ENCODE measurements around the gene SOBP. TPM values are rescaled to one million over a fixed set of nuclear protein-coding genes. Genes with fewer than 3 reads are reported as not detected.

SOBP gene
- polyA plus RNA-seq, 4 donors: 10.4 to 17.6 (median 14.2) TPM

GRCh38 chr6:107673076-107673494 is 183.2 kb downstream of the SOBP start:
- DNase-seq (ENCODE audit: low read depth in 4 of 4, low spot score in 2 of 4): no peak

- DNase-seq (ENCODE audit: low read depth in 4 of 4, low spot score in 2 of 4): peak in 3 of 4 donors; percentile 71 to 86 (median 84)
Observed at GRCh38 chr6:107674995-107675738, 185.2 kb downstream of the SOBP start.

GRCh38 chr6:107676042-107676441 is 186.1 kb downstream of the SOBP start:
- DNase-seq (ENCODE audit: low read depth in 4 of 4, low spot score in 2 of 4): no peak

- DNase-seq (ENCODE audit: low read depth in 4 of 4, low spot score in 2 of 4): no peak
Observed at GRCh38 chr6:107677399-107677798, 187.5 kb downstream of the SOBP start.

GRCh38 chr6:107679457-107679856 is 189.5 kb downstream of the SOBP start:
- no peak for DNase-seq (ENCODE audit: low read depth in 4 of 4, low spot score in 2 of 4)

GRCh38 chr6:107682721-107683120 is 192.8 kb downstream of the SOBP start:
- DNase-seq (ENCODE audit: low read depth in 4 of 4, low spot score in 2 of 4): no peak

GRCh38 chr6:107683183-107683582 is 193.3 kb downstream of the SOBP start:
- no peak for DNase-seq (ENCODE audit: low read depth in 4 of 4, low spot score in 2 of 4)

GRCh38 chr6:107684996-107685395 is 195.1 kb downstream of the SOBP start:
- DNase-seq (ENCODE audit: low read depth in 4 of 4, low spot score in 2 of 4): no peak

GRCh38 chr6:107689190-107689589 is 199.3 kb downstream of the SOBP start:
- no peak for DNase-seq (ENCODE audit: low read depth in 4 of 4, low spot score in 2 of 4)

GRCh38 chr6:107689951-107690642 is 200.2 kb downstream of the SOBP start:
- peak in 1 of 4 donors; percentile 65 for DNase-seq (ENCODE audit: low read depth in 4 of 4, low spot score in 2 of 4)

GRCh38 chr6:107690643-107691061 is 200.7 kb downstream of the SOBP start:
- peak in 1 of 4 donors; percentile 69 for DNase-seq (ENCODE audit: low read depth in 4 of 4, low spot score in 2 of 4)

GRCh38 chr6:107691062-107691751 is 201.3 kb downstream of the SOBP start:
- DNase-seq (ENCODE audit: low read depth in 4 of 4, low spot score in 2 of 4): peak in 1 of 4 donors; percentile 63

GRCh38 chr6:107692351-107692750 is 202.4 kb downstream of the SOBP start:
- no peak for DNase-seq (ENCODE audit: low read depth in 4 of 4, low spot score in 2 of 4)

GRCh38 chr6:107695061-107695720 is 205.3 kb downstream of the SOBP start:
- no peak for DNase-seq (ENCODE audit: low read depth in 4 of 4, low spot score in 2 of 4)

- no peak for DNase-seq (ENCODE audit: low read depth in 4 of 4, low spot score in 2 of 4)
Observed at GRCh38 chr6:107697682-107698081, 207.8 kb downstream of the SOBP start.

- DNase-seq (ENCODE audit: low read depth in 4 of 4, low spot score in 2 of 4): no peak
Observed at GRCh38 chr6:107698146-107698545, 208.2 kb downstream of the SOBP start.

- no peak for DNase-seq (ENCODE audit: low read depth in 4 of 4, low spot score in 2 of 4)
Observed at GRCh38 chr6:107699254-107699653, 209.3 kb downstream of the SOBP start.

GRCh38 chr6:107699697-107700325 is 209.9 kb downstream of the SOBP start:
- no peak for DNase-seq (ENCODE audit: low read depth in 4 of 4, low spot score in 2 of 4)

GRCh38 chr6:107703606-107704005 is 213.7 kb downstream of the SOBP start:
- DNase-seq (ENCODE audit: low read depth in 4 of 4, low spot score in 2 of 4): no peak

- DNase-seq (ENCODE audit: low read depth in 4 of 4, low spot score in 2 of 4): peak in 2 of 4 donors; percentile 46 to 56
Observed at GRCh38 chr6:107704347-107705013, 214.6 kb downstream of the SOBP start.

Measured in left renal cortex interstitium (tissue), 4 donors.